ENCODE data around the gene SLITRK1.

Gene SLITRK1

DNA sequence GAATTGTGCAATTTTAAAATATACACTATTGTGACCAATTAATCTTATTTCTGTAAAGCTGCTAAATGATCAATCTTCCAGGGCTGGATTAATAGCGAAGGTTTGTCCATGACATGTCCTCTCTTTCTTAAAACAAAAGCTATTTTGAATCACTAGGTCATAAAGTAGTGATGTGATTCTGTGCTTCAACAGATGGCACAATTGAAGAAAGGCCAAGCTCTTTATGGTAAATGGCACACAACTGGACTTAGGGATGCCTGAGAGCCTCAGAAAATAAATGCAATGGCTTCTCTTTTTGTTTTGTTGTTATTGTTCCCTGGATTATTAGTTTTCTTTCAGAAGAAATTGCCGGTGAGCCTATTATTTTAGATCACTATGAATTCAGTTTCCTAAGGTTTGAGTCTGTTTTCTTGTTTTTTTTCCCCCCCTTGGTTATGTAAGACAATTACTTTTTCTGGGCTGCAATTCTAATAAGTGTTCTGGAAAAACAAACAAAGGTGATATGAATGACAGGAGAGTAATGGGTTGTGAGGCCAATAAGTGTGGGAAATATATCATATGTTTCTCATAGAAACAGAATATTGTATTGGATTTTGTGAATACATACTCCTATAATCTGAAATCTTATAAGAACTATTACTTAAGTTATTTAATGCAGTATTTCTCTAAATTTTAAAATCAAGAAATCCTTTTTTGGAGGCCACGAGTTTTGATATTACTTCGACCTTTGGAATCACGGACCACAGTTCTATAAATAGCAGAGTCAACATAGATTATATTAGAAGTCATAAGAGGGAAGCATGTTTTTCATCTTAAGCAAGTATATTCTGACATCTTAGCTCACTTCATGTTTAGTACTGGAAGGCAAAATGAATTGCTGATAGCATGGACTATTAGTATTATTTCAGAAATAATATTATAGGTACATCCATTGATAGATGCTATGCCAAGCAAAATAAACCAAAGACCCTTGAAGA, 16.8 kb downstream of the SLITRK1 start:
- DNase-seq = no peak

DNA sequence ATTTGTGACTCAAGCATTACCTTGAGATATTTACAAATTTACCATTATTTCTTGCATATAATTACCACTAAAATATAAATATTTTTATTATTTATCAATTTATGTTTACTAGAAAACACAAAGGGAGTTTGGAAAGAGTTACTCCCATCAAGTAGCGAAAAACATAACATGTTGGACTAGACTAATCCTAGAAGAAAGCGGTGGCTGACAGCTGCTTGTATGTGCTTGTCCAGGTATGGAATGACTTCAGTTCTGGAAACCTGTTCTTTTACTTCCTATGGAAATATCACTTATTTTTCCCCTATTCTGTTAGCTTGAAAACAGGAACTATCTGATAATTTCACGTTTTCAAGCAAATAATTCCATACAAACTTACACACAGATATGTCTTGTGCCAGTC, 28.5 kb downstream of the SLITRK1 start:
- no peak for DNase-seq

DNA sequence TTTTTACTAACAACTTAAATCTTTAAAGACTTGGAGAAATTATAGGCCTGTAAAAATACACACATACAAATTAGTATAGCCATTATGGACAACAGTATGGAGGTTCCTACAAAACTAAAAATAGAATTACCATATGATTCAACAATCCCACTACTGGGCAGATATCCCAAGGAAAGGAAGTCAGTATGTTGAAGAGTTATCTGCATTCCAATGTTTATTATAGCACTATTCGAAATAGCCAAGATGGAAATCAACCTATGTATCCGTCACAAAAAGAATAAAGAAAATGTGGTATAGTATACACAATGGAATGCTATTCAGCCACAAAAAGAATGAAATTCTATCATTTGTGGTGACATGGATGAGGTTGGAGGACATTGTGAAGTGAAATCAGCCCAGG, 37.2 kb downstream of the SLITRK1 start:
- DNase-seq = no peak

DNA sequence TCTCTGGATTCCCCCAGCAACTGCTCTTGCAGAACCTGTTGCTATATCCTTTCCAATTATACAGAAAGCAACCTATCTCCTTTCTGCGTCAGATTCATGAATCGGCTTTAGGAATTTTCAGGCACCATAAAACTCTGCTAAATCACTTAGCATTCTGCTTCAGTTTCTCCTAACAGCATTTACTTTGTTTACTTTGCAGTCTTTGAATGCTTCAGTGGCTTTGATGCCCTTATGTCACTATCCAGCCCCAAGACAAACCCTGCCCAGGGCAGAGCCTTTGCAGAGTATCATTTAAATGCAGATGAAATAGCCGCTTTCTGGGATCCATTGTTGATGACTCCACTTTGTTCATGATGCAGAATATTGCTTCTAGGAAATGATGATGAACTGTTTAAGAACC, 43.1 kb downstream of the SLITRK1 start:
- no peak for DNase-seq

DNA sequence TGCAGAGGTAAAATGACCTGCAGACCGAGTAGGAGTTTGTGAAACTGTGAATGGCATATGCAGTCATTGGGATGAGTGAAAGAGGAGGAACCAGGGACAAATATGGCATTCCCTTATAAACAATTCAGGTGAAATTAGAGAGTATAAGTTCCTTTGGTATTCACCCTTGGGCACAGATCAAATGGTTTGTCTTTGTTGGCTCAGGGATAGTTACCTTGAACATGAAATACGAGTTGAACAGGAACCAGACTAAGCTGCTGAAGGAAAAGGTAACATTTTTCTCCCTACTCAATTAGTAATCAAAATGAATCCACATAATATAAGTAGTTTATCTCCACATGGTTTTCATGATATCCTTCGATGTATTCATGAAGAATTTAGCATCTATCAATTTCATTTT, 50.5 kb downstream of the SLITRK1 start:
- no peak for DNase-seq

DNA sequence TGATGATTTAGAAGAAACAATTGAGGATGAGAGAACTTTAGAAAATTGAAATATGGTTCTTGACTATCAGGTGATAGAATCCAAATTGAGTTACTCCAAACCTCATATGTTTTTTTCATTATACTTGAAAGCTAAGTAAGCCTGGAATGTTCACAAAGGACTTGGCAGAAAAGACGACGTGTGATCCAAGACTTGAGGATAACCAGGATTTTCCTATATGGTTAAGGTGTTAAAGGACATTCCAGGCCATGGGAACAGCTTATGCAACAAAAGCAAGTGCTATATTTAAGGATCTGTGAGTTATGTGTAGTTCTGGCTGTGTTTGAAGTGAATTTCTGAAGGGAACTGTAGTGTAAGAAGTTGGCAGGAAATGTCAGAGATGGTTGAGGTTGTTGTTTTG, 52.5 kb downstream of the SLITRK1 start:
- DNase-seq = no peak

DNA sequence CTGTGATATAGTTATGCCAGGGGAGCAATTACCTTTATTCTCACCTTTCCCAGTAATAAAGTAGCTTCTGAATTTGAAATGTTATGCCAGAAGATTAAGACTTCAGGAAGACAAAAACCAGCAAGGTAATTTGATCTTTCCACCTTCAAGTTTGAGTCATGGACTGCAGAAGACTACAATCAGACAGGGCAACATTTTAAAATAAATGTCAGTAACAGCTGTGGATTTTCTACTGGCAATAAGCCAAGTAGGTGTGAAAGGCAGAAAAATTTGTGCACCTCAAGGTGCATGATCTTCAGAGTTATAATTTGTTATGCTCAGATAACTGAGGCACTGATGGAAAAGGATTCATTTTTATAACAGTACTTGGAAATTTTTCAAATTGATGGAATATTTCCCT, 54.9 kb downstream of the SLITRK1 start:
- DNase-seq = no peak
